ENCODE data around the gene E2F8. TPM values are rescaled to one million over a fixed set of nuclear protein-coding genes. Genes with fewer than 3 reads are reported as not detected.
"Not testable (repeated sequence)": the region's sequence is repeated elsewhere in the genome, so short reads cannot be mapped to it uniquely, and the experiment has no call there.

E2F8 gene
- total and polyA plus RNA-seq, 8 donors: 2.3 to 79.7 (median 41.8) TPM

- intact Hi-C loops (cut with DNase I): no loop called here
These were observed 36.4 kb upstream of the E2F8 start for GRCh38 chr11:19276859-19277808.

DNA sequence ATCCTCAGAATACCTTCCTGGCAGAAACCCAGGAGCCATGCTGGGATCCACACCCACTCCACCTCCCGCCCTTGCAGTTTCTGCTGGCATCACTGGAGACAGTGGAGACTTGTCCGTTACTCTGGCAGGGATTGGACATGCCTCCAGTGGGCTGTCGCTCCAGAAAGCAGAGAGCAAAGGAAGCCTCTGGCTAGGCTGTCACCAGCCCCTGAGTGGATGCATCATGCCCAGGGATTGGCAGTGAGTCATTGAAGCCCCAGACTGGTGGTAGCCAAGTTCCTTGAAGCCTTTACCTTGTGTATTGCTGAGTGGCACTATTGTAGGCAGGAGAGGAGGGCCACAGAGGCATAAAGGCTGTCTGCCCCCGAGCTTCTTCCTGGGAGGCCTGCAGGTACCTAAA lies 34.8 kb upstream of the E2F8 start:
- intact Hi-C loops (cut with DNase I): no loop called here
- no peak for TF ChIP-seq CTCF (IDR thresholded peaks at IDR 0.05)
- DNase-seq (no peak), ATAC-seq (no peak)
- Histone ChIP-seq H3K4me3 (no peak overlapping the region), H3K27ac (no peak overlapping the region), H3K36me3 (no peaks in the 10 kb centered on the region), H3K9me3 (no peaks in the 10 kb centered on the region), H3K27me3 (no peaks in the 10 kb centered on the region), H3K4me1 (no peaks in the 10 kb centered on the region)

More at GRCh38 chr11:19276859-19277808, 36.4 kb upstream of the E2F8 start:
- H3K27ac ChIP-seq: no peak overlapping the region
- H3K27me3 ChIP-seq: no peaks in the 10 kb centered on the region
- ATAC-seq: peak; percentile 95
- no peak overlapping the region for H3K4me3 ChIP-seq
- H3K36me3 ChIP-seq: no peaks in the 10 kb centered on the region
- no peaks in the 10 kb centered on the region for H3K9me3 ChIP-seq
- TF ChIP-seq CTCF (IDR thresholded peaks at IDR 0.05): no peak
- no peaks in the 10 kb centered on the region for H3K4me1 ChIP-seq
- peak in 1 of 4 donors; percentile 53 for DNase-seq

GRCh38 chr11:19273219-19273618 lies 32.5 kb upstream of the E2F8 start:
- H3K4me3 ChIP-seq; ATAC-seq; DNase-seq; H3K27ac ChIP-seq; H3K9me3 ChIP-seq; H3K27me3 ChIP-seq; H3K36me3 ChIP-seq; H3K4me1 ChIP-seq; intact Hi-C loops (cut with DNase I): not testable (repeated sequence)

DNA sequence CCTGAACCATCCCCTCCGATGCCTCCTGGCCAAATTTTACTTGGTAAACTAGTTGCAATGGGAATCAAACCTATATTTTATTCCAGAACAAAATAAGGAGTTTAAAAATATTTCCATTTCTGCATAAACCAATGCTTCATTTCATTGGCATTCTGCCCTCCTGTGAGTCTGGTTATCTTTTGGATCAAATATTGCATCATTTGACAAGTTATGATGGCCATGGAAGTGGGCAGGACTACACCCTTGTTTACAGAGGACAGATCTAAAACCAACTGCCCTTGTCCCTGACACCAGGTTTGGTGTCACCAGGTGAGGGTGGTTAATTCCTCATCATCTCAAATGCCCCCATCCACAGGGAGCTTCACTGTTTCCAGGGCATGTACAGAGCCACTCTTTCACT lies 28.2 kb upstream of the E2F8 start:
- Histone ChIP-seq H3K9me3 (no peaks in the 10 kb centered on the region), H3K27me3 (no peaks in the 10 kb centered on the region), H3K27ac (no peak overlapping the region), H3K36me3 (no peaks in the 10 kb centered on the region), H3K4me1 (no peaks in the 10 kb centered on the region), H3K4me3 (no peak overlapping the region)
- intact Hi-C loops (cut with DNase I): no loop called here
- DNase-seq (no peak), ATAC-seq (no peak)
- TF ChIP-seq CTCF (IDR thresholded peaks at IDR 0.05): no peak

- no peak overlapping the region for H3K27ac ChIP-seq
- no peaks in the 10 kb centered on the region for H3K4me1 ChIP-seq
- no peaks in the 10 kb centered on the region for H3K27me3 ChIP-seq
- no peak overlapping the region for H3K4me3 ChIP-seq
- ATAC-seq: no peak
- H3K9me3 ChIP-seq: no peaks in the 10 kb centered on the region
- no peaks in the 10 kb centered on the region for H3K36me3 ChIP-seq
- TF ChIP-seq CTCF (IDR thresholded peaks at IDR 0.05): no peak
- DNase-seq: no peak
- intact Hi-C loops (cut with DNase I): no loop called here
These were observed 26.8 kb upstream of the E2F8 start for GRCh38 chr11:19267567-19267966.
